Endometrium (tissue), 2 donors: ENCODE measurements around the gene TNFAIP8L1.
"Not testable (repeated sequence)": the region's sequence is repeated elsewhere in the genome, so short reads cannot be mapped to it uniquely, and the experiment has no call there.

Experiments used
- FAIRE-seq: peaks from 2 replicates; lab custom pipeline; 2012; peaks lifted over from hg19 to GRCh38; lab: Jason Lieb, UNC
- donor health status: control.
- donor health status: control.

TNFAIP8L1 gene

DNA sequence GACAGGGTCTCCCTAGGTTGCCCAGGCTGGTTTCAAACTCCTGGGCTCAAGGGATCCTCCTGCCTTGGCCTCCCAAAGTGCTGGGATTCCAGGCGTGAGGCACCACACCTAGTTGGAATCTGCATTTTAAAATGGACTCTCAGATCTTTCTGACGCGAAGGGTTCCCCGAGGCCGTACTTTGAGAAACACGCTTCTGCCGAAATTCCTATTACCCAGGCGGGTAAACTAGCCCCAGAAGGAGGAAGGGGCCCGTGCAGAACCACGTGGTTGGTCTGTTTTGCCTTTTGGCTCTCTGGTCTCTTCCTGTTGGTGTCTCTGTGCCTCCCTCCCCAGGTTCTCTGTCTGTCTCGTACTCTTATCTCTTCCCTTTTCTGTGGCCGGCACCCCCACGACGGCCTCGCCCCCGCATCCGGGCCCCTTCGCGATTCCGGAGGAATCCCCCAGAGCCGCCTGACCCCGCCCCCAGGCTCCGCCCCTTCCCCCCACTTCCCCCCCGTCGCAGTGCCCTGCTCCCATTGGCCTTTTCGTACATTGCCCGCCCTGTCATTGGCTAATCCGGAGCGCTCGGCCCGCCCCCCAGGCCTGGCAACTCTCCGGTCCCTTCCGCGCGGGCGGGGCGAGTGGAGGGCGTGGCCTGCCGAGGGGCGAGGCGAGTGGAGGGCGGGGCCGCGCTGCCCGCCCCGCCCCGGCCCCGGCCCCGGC, at the start of gene TNFAIP8L1:
Gene TNFAIP8L1, plus strand, starts transcription at position 689 of the 703 bp plus-strand sequence. CDS start 12,354 bp downstream, outside the sequence.
- no peak for FAIRE-seq

DNA sequence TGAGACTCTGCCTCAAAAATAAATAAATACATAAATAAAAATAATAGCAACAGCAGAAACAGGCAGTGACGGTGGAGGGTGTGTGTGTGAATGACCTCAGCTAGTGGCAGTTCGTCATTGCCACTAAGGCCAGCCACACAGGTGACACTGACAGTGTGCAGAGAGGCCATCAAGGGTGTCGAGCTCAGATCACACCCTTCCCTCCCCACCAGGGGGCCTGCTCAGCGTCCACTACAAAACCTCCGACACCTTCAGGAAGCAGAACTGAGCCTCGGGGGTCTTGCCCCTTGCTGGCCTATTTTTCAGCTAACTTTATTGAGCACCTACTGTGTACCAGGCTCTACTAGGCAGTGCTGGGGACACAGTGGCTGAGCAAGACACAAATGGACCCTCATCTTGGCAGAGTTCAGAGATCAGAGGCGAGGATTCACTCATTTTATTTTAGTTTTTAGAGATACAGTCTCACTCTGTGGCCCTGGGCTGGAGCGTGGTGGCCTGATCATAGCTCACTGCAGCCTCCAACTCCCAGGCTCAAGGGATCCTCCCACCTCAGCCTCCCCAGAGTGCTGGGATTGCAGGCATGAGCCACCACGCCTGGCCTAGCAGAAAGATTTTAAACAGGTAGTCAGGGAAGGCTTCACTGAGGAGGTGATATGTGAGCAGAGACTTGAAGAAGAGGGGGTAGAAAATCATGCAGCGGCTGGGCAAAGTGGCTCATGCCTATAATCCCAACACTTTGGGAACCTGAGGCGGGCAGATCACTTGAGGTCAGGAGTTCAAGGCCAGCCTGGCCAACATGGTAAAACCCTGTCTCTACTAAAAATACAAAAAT, 49.5 kb upstream of the TNFAIP8L1 start:
- FAIRE-seq, result no peak

DNA sequence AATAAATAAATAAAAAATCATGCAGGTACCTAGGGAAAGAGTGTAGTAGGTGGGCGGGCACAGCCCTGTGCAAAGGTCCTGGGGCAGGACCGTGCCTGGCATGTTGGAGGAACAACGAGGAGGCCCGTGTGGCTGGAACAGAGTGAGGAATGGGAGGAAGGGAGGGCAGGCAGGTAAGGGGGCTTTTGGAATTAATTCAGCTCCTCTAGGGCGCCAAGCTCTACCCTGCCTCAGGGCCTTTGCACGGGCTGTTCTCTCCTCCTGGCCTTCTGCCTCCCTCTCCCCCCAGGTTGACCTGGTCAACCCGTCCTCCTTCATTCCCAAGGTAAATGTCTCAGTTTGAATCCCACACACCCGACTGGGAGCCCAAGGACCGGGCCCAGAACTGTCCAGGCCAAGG, 48.8 kb upstream of the TNFAIP8L1 start:
- FAIRE-seq, result no peak

DNA sequence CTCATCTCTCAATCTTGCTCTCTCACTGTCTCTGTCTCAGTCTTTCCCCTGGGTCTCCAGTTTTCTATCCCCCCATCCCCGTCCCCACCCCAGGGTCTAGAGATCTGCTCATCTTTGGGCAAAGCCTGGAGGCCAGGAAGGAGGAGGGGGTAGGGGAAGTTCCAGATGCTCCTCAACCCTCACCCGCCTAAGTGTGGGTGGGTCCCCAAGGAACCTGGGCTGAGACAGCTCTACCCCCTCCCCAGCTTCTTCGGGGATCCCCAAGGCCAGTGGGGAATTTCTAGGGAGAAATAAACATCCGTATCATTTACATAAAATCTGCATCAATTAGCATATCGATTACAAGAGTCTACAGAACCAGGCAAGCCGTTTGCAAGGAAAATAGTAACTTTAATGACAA, 48.0 kb upstream of the TNFAIP8L1 start:
- no peak for FAIRE-seq

- no peak for FAIRE-seq
These were observed 46.9 kb upstream of the TNFAIP8L1 start for GRCh38 chr19:4592445-4592844.

DNA sequence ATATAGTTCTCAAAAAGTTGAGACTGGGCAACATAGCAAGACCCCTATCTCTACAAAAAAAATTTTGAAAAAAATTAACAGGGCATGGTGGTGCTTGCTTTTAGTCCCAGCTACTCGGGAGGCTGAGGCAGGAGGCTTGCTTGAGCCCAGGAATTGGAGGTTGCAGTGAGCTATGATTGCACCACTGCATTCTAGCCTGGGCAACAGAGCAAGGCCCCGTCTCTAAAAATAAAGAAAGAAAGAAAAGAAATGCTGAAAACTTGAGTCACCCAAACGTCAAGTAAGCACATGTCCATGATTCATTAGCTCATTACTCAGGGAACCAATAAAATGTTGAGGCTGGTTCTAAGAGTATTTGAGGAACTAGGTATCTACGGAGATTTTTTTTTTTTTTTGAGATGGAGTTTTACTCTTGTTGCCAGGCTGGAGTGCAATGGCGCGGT, 45.9 kb upstream of the TNFAIP8L1 start:
- FAIRE-seq, result no peak

GRCh38 chr19:4594201-4594600, 45.1 kb upstream of the TNFAIP8L1 start:
- FAIRE-seq, result no peak

GRCh38 chr19:4595158-4595557, 44.2 kb upstream of the TNFAIP8L1 start:
- not testable (repeated sequence) for FAIRE-seq

DNA sequence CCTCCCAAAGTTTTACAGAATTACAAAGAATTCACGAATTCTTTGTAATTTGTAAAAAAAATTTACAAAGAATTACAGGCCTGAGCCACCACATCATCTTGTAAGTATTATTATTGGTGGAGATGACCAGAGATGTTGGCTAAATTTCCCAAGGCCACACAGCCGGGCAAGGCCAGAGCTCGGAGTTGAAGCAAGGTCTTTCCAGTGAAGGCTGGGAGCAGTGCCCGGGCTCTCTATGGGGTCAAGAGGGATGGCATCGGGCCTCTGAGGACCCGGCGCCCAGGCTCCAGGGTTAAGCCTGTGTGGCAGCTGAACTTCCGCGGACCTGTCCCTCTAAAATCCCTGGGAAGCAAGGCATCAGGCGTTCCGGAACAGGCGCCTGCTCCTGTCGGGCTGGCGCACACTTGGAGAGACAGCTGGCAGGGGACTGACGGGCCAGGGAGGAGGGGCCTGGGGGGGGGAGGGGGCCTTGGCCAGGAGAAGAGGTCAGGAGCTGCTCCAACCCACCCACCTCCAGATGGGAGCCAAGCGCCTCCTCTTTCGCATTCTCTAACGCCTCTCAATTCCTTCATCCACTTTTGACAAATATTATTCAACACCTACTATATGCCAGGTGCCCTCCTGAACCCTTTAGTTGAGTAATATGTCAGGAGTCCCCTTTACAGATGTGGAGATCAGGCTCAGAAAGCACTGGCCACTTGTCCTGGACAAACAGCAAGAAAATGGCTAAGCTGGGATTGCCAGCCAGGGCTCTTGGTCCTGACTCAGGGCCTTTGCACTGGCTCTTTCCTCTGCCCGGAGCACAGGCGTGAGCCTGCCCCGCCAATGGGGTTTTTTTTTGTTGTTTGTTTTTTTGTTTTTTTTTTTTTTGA, 43.0 kb upstream of the TNFAIP8L1 start:
- no peak for FAIRE-seq

- FAIRE-seq, result no peak
These were observed 41.9 kb upstream of the TNFAIP8L1 start for GRCh38 chr19:4597278-4597974.

DNA sequence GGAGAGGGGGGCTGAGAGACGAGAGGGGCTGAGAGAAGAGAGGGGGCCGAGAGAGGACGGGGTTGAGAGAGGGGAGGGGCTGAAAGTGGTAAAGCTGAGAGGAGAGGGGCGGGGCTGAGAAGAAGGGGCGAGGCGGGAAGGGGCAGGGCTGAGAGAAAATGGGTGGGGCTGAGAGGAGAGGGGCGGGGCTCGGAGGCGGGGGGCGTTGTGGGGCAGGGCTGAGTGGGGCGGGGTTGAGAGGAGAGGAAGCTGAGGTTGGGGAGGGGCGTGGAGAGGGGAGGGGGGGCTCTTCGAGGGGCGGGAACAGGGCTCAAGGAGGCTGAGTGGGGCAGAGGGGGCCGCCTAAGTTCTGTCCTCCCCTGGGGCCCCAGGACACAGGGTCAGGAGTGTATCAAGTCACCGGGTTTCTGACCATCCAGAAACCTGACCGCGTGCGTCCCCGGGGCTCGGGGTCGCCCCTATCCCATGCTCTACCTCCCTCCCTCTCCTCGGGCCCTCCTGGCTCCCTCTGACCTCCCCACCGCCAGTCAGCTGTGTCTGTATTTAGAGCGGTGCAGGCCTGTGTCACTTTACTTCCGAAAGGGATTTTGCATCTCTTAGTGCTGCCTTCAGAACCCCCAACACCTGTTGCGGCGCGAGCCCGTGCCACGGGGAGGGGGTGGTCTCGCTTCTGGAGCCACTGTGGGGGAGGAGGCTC, 41.2 kb upstream of the TNFAIP8L1 start:
- FAIRE-seq, result no peak

- FAIRE-seq, result no peak
These were observed 40.6 kb upstream of the TNFAIP8L1 start for GRCh38 chr19:4598712-4599111.

DNA sequence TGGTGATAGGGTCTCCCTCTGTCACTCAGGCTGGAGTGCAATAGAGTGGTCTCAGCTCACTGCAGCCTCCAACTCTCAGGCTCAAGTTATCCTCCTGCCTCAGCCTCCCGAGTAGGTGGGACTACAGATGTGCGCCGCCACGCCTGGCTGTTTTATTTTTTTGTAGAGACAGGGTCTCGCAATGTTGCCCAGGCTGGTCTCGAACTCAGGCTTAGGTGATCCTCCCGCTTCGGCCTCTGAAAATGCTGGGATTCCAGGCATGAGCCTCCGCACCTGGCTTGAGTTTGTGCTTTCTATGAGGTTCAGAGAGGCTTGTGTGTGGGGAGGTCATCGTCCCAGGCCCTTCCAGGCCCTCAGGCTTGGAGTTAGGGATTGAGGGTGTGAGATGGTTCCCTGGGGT, 39.2 kb upstream of the TNFAIP8L1 start:
- FAIRE-seq, result no peak

DNA sequence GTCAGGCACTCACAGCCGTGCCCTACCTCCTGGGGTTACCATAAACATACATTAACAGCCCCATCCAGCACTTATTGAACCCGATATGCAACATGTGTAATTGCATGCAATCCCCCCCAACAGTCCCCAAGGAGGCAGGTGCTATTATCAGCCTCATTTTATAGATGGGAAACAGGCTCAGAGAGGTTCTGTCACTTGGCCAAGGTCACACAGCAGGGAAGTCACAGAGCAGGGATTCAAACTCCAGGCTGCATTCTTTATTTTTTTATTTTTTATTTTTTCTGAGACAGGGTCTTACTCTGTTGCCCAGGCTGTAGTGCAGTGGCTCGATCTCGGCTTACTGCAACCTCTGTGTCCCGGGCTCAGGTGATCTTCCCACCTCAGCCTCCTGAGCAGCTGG, 38.4 kb upstream of the TNFAIP8L1 start:
- no peak for FAIRE-seq

- FAIRE-seq, result no peak
These were observed 37.0 kb upstream of the TNFAIP8L1 start for GRCh38 chr19:4602173-4602788.

DNA sequence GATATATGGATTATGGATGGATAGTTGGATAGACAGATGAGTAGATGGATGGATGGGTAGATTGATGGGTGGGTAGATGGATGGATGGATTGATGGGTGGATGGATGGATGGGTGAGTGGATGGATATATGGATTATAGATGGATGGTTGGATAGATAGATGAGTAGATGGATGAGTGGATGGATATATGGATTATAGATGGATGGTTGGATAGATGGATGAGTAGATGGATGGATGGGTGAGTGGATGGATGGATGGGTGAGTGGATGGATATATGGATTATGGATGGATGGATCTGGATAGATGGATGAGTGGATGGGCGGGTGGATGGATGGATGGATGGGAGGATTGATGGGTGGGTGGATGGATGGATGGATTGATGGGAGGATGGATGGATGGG, 36.4 kb upstream of the TNFAIP8L1 start:
- no peak for FAIRE-seq

GRCh38 chr19:4604912-4605311, 34.4 kb upstream of the TNFAIP8L1 start:
- FAIRE-seq, result no peak

GRCh38 chr19:4606181-4606580, 33.1 kb upstream of the TNFAIP8L1 start:
- FAIRE-seq, result no peak

DNA sequence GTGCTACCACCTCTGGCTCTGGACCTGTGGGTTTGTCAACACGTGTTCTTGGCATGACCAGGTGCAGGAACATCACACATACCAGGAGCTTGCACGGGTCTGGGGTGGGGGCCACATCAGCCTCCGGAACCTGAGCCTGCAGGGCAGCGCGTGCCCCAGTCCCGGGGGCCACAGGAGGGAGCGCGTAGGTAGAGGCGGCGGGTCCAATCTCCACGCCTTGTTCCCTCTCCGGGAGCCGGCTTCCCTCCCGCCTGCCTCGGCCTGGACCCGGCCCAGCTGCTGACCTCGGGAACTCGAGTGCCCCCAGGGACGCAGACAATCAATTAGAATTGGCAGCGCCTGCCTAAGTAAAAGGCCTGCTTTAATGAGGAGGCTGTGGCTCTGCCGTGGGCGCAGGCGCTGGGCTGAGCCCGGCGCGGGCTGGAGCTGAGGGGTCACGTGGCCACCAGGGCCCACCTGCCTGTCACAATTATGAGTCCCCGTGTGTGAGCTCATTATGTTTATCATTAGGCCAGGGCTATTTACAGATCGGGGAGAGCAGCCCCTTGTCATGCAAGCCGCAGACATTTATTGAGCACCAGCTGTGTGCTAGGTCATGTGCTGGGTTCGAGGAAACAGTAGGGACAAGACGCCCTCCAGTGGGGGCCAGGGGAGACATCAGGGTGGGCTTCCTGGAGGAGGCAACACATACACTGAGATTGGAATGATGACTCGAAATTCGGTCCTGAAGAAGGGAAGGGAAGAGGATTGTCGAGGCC, 32.2 kb upstream of the TNFAIP8L1 start:
- no peak for FAIRE-seq
